Trophoblast cell (in vitro differentiated cells and primary cell): ENCODE measurements around the gene GTSE1.

ENCODE experiments used
- DNase-seq, 2 donors: peaks; one replicate each; pipeline ENCODE4 v3.0.0-alpha.2; 2016
- H2AFZ ChIP-seq: 2 replicates; pipeline ENCODE4 v1.6.1; 2013; ENCODE audit warnings: low read length, moderate library complexity, mild to moderate bottlenecking; ENCODE audit not compliant: insufficient read depth, poor library complexity
- H2AK5ac ChIP-seq: 2 replicates; pipeline ENCODE4 v1.6.1; 2013; ENCODE audit warnings: mild to moderate bottlenecking, low read length
- H2BK120ac ChIP-seq: 2 replicates; pipeline ENCODE4 v1.6.1; 2013; ENCODE audit warnings: low read length, mild to moderate bottlenecking, moderate library complexity; ENCODE audit not compliant: insufficient read depth, poor library complexity
- H2BK12ac ChIP-seq: 2 replicates; pipeline ENCODE4 v1.6.1; 2013; ENCODE audit warnings: mild to moderate bottlenecking, low read length, moderate library complexity
- H2BK5ac ChIP-seq: 2 replicates; pipeline ENCODE4 v1.6.1; 2013; ENCODE audit warnings: low read length, low read depth, moderate library complexity, mild to moderate bottlenecking; ENCODE audit not compliant: poor library complexity
- H3K14ac ChIP-seq: 2 replicates; pipeline ENCODE4 v1.6.1; 2013; ENCODE audit warnings: mild to moderate bottlenecking, low read length
- H3K18ac ChIP-seq: 2 replicates; pipeline ENCODE4 v1.6.1; 2013; ENCODE audit warnings: mild to moderate bottlenecking, low read length
- H3K23ac ChIP-seq: 2 replicates; pipeline ENCODE4 v1.6.1; 2013; ENCODE audit warnings: low read length
- H3K27ac ChIP-seq: 2 replicates; pipeline ENCODE4 v1.5.1; 2013; ENCODE audit warnings: low read depth, mild to moderate bottlenecking, inconsistent platforms, low read length, moderate library complexity
- H3K27me3 ChIP-seq: 2 replicates; pipeline ENCODE4 v1.6.1; 2013; ENCODE audit warnings: inconsistent platforms, mild to moderate bottlenecking, low read length, moderate library complexity; ENCODE audit not compliant: insufficient read depth
- H3K36me3 ChIP-seq, 2 experiments: 1 replicate in 1 of 2; 2 replicates in 1 of 2; pipeline ENCODE4 v1.6.1; 2013; ENCODE audit warnings: low read length in 2 of 2, mild to moderate bottlenecking in 2 of 2, moderate library complexity in 1 of 2; ENCODE audit not compliant: insufficient read depth in 2 of 2, control insufficient read depth in 1 of 2
- H3K4ac ChIP-seq: 2 replicates; pipeline ENCODE4 v1.6.1; 2013; ENCODE audit warnings: low read depth, mild to moderate bottlenecking, low read length, moderate library complexity
- H3K4me1 ChIP-seq, 2 experiments: 1 replicate in 1 of 2; 2 replicates in 1 of 2; pipeline ENCODE4 v1.6.1; 2013; ENCODE audit warnings: low read length in 2 of 2, mild to moderate bottlenecking in 2 of 2, moderate library complexity in 1 of 2; ENCODE audit not compliant: insufficient read depth in 2 of 2, control insufficient read depth in 1 of 2
- H3K4me2 ChIP-seq: 2 replicates; pipeline ENCODE4 v1.6.1; 2013; ENCODE audit warnings: inconsistent platforms, mild to moderate bottlenecking, low read length, moderate library complexity
- H3K4me3 ChIP-seq: 2 replicates; pipeline ENCODE4 v1.5.1; 2013; ENCODE audit warnings: mild to moderate bottlenecking, low read depth, low read length, inconsistent platforms
- H3K79me1 ChIP-seq: one replicate; pipeline ENCODE4 v1.6.1; 2013; ENCODE audit warnings: low read length
- H3K79me2 ChIP-seq: 2 replicates; pipeline ENCODE4 v1.6.1; 2013; ENCODE audit warnings: low read length, mild to moderate bottlenecking; ENCODE audit not compliant: control insufficient read depth, insufficient read depth, poor library complexity
- H3K9ac ChIP-seq: 2 replicates; pipeline ENCODE4 v1.6.1; 2013; ENCODE audit warnings: mild to moderate bottlenecking, low read length
- H3K9me3 ChIP-seq: 2 replicates; pipeline ENCODE4 v1.6.1; 2013; ENCODE audit warnings: low read depth, mild to moderate bottlenecking, control low read depth, inconsistent platforms, low read length; ENCODE audit not compliant: insufficient read depth
- H4K12ac ChIP-seq: 2 replicates; pipeline ENCODE4 v1.6.1; 2013; ENCODE audit warnings: low read depth, mild to moderate bottlenecking, low read length, moderate library complexity
- H4K8ac ChIP-seq: 2 replicates; pipeline ENCODE4 v1.6.1; 2013; ENCODE audit warnings: low read depth, mild to moderate bottlenecking, low read length, moderate library complexity
- H4K91ac ChIP-seq: one replicate; pipeline ENCODE4 v1.6.1; 2013; ENCODE audit warnings: low read depth, mild to moderate bottlenecking, low read length, moderate library complexity
- WGBS: extraction: QIAGEN DNeasy Blood & Tissue Kit; methylation state at CpG from one replicate; pipeline ENCODE4 v1.1.7; 2013; ENCODE audit warnings: missing lambda C conversion rate; ENCODE audit not compliant: insufficient read length, insufficient coverage; ENCODE audit errors: extremely low coverage; 5-methylcytosine and 5-hydroxymethylcytosine counted together

GTSE1 gene

GRCh38 chr22:46340676-46341075 is 44.0 kb downstream of the GTSE1 start:
- Histone ChIP-seq H3K27me3 (no peaks in the 10 kb centered on the region), H2BK120ac (no peak overlapping the region), H3K79me1 (peaks cover 6% of the 10 kb centered on the region), H3K9ac (no peak overlapping the region), H2AFZ (no peak overlapping the region), H4K8ac (no peak overlapping the region), H4K91ac (no peak overlapping the region), H3K23ac (no peak overlapping the region), H2AK5ac (no peak overlapping the region), H2BK5ac (no peak overlapping the region), H3K27ac (no peak overlapping the region), H3K4me1 (peaks cover 4 to 6% of the 10 kb centered on the region in 2 experiments), H4K12ac (no peak overlapping the region), H3K79me2 (peaks cover 12% of the 10 kb centered on the region), H3K4me2 (no peak overlapping the region), H3K18ac (no peak overlapping the region), H2BK12ac (no peak overlapping the region), H3K4ac (no peak overlapping the region), H3K9me3 (no peaks in the 10 kb centered on the region), H3K36me3 (peaks cover 43 to 57% of the 10 kb centered on the region in 2 experiments), H3K4me3 (no peak overlapping the region), H3K14ac (no peak overlapping the region)
- WGBS, result no CpG with 5 or more reads among the region's 13 CpGs
- no peak for DNase-seq

DNA sequence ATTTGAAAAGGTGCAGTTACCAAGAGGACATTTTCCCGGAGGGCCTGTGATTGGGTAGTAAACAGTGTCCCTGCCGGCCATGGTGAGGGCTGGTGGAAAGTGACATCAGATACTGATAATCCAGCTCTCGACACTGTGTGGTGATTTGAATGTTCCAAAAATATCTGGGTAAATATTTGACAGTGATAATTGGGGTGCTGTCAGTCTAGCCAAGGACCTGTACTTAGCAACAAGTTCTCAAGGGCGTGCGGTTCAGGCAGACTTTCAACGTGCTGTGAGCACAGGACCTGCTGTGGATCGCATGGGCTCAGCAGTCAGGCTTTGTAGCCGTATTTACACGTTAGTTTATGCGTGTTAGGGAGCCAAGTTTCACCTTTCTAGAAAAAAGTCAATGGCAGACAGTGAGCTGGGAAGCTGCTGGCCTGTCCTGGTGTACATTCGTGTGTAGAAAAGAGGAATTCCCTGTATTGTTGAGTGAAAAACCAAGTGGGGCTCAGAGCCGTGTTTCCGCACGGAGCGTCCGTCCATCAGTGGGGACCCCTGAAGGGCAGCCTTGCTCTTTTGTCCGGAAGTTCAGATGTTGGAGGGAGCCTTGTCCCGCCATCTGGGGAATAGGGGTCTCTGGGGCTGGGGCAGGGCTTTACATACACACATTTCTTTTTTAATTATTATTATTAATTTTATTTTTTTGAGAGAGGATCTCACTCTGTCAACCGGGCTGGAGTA is 50.2 kb downstream of the GTSE1 start:
- Histone ChIP-seq H3K4me3 (no peak overlapping the region), H3K4me2 (no peak overlapping the region), H2BK120ac (no peak overlapping the region), H4K8ac (no peak overlapping the region), H2AFZ (no peak overlapping the region), H3K4ac (no peak overlapping the region), H3K23ac (no peak overlapping the region), H3K27ac (no peak overlapping the region), H3K14ac (no peak overlapping the region), H3K27me3 (no peaks in the 10 kb centered on the region), H3K4me1 (no peaks in the 10 kb centered on the region), H3K18ac (no peak overlapping the region), H3K79me2 (no peaks in the 10 kb centered on the region), H2BK5ac (no peak overlapping the region), H3K36me3 (peaks cover 70 to 82% of the 10 kb centered on the region in 2 experiments), H3K79me1 (no peaks in the 10 kb centered on the region), H2AK5ac (no peak overlapping the region), H4K12ac (no peak overlapping the region), H4K91ac (no peak overlapping the region), H3K9ac (no peak overlapping the region), H3K9me3 (peaks cover 2% of the 10 kb centered on the region), H2BK12ac (no peak overlapping the region)
- DNase-seq, result no peak
- WGBS, result no CpG with 5 or more reads among the region's 19 CpGs

DNA sequence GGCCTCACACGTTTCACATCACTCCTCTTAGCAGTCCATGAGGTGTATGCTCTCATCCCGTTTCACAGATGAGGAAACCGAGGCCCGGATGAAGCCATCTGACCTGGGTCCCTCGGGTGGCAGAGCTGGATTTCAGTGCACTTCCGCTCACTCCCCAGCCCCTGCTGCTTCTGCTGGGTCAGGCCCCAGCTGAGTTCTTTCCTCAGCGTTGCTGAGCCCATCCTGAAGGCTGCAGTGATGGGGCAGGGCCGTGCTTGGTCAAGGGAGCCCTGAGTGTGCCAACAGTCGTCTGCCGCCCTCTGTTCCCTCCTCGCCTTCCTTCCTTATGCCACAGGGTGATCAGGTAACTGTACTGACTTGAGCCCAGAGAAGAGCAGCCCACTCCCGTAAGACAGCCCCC is 51.0 kb downstream of the GTSE1 start:
- Histone ChIP-seq H4K91ac (no peak overlapping the region), H3K14ac (no peak overlapping the region), H2AFZ (peak overlapping the region; percentile 27), H2BK12ac (no peak overlapping the region), H4K8ac (no peak overlapping the region), H4K12ac (no peak overlapping the region), H3K4ac (no peak overlapping the region), H3K9ac (no peak overlapping the region), H3K4me2 (no peak overlapping the region), H2AK5ac (no peak overlapping the region), H3K36me3 (peaks cover 72 to 84% of the 10 kb centered on the region in 2 experiments), H3K9me3 (peaks cover 2% of the 10 kb centered on the region), H3K4me3 (no peak overlapping the region), H3K27me3 (no peaks in the 10 kb centered on the region), H3K27ac (no peak overlapping the region), H3K79me2 (no peaks in the 10 kb centered on the region), H3K23ac (no peak overlapping the region), H2BK5ac (no peak overlapping the region), H3K4me1 (no peaks in the 10 kb centered on the region), H2BK120ac (no peak overlapping the region), H3K79me1 (no peaks in the 10 kb centered on the region), H3K18ac (no peak overlapping the region)
- no CpG with 5 or more reads among the region's 12 CpGs for WGBS
- no peak for DNase-seq

DNA sequence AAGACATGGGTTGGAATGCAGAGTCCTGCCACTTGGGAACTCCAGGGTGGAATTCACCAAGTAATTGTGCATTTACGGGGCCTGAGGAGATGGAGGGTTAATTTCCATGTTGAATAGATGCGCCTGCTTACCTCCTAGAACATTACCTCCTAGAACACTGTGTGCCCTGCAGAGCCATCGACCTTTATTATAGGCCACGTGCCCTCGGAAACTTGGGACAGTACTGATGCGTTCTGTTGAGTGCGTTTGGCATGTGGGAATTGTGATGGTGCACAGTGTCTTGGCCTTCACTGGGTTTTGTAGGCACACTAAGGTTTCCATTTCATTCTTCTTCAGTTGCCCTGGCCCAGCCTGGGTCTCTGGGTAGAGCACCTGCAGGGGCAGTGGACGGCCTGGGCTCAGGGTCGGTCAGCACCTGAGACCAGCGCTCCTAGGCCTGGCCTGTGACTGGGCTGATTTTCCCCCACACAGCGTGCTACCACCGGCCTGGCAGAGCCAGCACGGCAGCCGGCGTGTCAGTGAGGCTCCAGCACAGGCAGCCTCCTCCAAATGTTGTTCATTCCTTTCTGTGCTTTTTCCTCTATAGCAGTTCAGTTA is 51.5 kb downstream of the GTSE1 start:
- no peak overlapping the region for H2BK120ac ChIP-seq
- H4K12ac ChIP-seq, result no peak overlapping the region
- H3K14ac ChIP-seq, result no peak overlapping the region
- H3K18ac ChIP-seq, result no peak overlapping the region
- H2AK5ac ChIP-seq, result no peak overlapping the region
- no peaks in the 10 kb centered on the region for H3K4me1 ChIP-seq
- H3K4me2 ChIP-seq, result no peak overlapping the region
- H3K4me3 ChIP-seq, result no peak overlapping the region
- peak overlapping the region; percentile 27 for H2AFZ ChIP-seq
- H3K36me3 ChIP-seq, result peaks cover 75 to 86% of the 10 kb centered on the region in 2 experiments
- no peaks in the 10 kb centered on the region for H3K79me1 ChIP-seq
- no peak overlapping the region for H4K8ac ChIP-seq
- no peak overlapping the region for H3K4ac ChIP-seq
- no peak overlapping the region for H3K9ac ChIP-seq
- peaks cover 2% of the 10 kb centered on the region for H3K9me3 ChIP-seq
- H3K27me3 ChIP-seq, result no peaks in the 10 kb centered on the region
- H2BK5ac ChIP-seq, result no peak overlapping the region
- no peak overlapping the region for H3K23ac ChIP-seq
- no CpG with 5 or more reads among the region's 15 CpGs for WGBS
- H3K27ac ChIP-seq, result no peak overlapping the region
- H4K91ac ChIP-seq, result no peak overlapping the region
- no peak for DNase-seq
- H3K79me2 ChIP-seq, result no peaks in the 10 kb centered on the region
- H2BK12ac ChIP-seq, result peak overlapping the region; percentile 19
